Astrocyte of the cerebellum (primary cell): ENCODE measurements around the gene PUM2.

Experiments used
- DNase-seq: peaks from one replicate; pipeline ENCODE4 v3.0.0-alpha.2; 2011; ENCODE audit warnings: low read depth
- H3K4me3 ChIP-seq: 2 replicates; pipeline ENCODE4 v1.5.1; 2011; ENCODE audit warnings: mild to moderate bottlenecking, low read depth, low read length, moderate library complexity
- in situ Hi-C: cut with HindIII; loops from 2 replicates; pipeline ENCODE4 v1.10.0; 2017; ENCODE audit warnings: low sequenced_read_pairs
- TF ChIP-seq, protein P1 (sequence below): IDR thresholded peaks from 2 replicates; pipeline ENCODE4 v1.5.1; 2012; ENCODE audit warnings: low read length, low read depth, moderate library complexity, mild to moderate bottlenecking; ENCODE audit errors: missing control alignments

Gene PUM2

DNA sequence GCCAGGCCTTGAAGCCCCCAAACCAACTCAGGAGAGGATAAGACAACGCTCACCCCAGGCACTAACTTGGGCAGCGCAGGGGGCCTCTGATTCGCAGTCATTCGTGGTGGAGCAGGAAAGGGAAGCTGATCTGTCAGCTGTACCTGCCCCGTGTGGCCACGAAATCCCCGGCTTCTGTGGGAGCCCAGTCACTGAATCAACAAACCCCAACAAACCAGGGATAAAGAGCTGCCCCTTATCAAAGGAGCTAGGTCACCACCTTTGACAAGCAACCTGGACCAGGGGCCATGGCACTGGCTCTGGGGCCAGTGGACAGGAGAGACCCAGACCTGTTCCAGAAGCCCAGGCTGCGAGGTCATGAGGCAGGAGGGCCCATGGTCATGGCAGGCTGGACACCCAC, 140.2 kb downstream of the PUM2 start:
- DNase-seq: no peak
- in situ Hi-C loops: no loop called here
- TF ChIP-seq, protein P1, sequence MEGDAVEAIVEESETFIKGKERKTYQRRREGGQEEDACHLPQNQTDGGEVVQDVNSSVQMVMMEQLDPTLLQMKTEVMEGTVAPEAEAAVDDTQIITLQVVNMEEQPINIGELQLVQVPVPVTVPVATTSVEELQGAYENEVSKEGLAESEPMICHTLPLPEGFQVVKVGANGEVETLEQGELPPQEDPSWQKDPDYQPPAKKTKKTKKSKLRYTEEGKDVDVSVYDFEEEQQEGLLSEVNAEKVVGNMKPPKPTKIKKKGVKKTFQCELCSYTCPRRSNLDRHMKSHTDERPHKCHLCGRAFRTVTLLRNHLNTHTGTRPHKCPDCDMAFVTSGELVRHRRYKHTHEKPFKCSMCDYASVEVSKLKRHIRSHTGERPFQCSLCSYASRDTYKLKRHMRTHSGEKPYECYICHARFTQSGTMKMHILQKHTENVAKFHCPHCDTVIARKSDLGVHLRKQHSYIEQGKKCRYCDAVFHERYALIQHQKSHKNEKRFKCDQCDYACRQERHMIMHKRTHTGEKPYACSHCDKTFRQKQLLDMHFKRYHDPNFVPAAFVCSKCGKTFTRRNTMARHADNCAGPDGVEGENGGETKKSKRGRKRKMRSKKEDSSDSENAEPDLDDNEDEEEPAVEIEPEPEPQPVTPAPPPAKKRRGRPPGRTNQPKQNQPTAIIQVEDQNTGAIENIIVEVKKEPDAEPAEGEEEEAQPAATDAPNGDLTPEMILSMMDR: no peak
- H3K4me3 ChIP-seq: no peak overlapping the region

DNA sequence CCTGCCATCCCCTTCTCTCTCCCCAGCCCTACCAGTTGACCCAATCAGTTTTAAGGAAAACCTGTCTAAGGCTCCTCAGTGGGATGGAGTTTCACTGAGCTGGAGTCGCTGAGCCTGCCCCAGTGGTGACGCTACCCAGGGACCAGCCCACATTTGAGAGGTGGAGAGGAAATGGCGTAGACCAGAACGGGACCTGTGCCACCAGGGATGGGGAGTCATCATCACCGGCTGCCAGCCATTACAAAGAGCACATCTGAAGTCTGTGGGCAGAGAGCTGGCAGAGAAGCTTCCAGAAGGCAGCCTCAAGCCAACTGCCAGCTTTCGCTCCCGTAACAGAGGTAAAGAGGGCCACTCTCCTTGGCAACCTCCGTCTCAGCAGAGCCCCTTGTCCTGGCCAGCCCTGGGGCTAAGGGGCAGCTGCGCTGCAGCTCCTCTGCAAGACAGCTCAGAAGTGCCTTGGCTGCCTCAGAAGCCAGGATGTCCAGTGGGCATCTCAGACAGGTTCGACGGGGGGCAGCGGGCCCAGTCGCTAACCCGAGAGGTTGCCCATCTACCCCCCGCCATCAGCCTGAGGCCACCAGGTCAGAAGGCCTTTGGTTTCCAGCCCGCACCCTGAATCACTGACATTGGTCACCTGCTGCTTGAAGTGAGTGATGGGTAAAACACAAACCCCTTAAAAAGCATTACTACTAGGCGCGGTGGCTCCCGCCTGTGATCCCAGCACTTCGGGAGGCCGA, 141.1 kb downstream of the PUM2 start:
- TF ChIP-seq, protein P1: no peak
- no peak for DNase-seq
- in situ Hi-C loops: loop anchor here (5.0 kb wide), 1 partner anchor 42 kb away; no protein-coding TSS in a partner anchor
- H3K4me3 ChIP-seq: no peak overlapping the region

DNA sequence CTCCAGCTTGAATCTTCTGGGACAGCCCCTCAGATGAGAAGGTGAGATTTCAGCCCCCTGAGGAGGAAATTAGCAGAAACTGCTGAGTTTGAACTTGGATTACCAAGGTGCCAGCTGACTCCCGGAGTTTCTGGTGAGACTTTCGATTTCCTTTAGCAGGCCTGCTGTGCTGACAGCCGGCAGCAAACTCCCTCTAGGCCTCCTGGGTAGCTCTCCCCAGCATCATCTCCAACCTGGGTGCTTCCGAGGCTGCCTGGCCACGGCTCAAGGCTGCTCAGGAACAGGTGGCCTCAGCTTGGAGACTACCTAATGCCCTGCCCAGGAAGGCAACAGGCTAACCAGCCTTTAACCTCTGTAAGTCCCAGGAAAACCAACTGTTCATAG, 142.2 kb downstream of the PUM2 start:
- no peak for DNase-seq
- no peak overlapping the region for H3K4me3 ChIP-seq
- TF ChIP-seq, protein P1: no peak
- in situ Hi-C loops: loop anchor here (5.0 kb wide), 1 partner anchor 41 kb away; no protein-coding TSS in a partner anchor

DNA sequence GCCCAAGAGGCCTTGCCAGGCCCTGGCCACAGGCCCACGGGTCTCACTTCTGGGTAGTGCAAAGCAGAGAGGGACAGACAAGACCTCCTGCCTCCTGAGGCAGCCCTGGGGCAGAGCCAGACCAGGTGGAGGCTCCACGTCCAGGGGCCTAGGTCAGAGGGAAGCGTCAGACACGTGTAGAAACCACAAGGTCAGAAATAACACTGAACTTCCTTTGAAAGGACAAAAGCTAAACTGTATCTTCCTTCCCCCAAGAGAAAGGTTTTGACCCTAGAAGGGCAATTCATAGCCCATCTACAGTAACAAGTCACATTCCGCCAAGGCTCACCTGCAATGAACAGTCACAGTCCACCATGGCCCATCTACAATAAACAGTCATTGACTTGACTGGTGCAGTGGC, 143.6 kb downstream of the PUM2 start:
- no peak for DNase-seq

DNA sequence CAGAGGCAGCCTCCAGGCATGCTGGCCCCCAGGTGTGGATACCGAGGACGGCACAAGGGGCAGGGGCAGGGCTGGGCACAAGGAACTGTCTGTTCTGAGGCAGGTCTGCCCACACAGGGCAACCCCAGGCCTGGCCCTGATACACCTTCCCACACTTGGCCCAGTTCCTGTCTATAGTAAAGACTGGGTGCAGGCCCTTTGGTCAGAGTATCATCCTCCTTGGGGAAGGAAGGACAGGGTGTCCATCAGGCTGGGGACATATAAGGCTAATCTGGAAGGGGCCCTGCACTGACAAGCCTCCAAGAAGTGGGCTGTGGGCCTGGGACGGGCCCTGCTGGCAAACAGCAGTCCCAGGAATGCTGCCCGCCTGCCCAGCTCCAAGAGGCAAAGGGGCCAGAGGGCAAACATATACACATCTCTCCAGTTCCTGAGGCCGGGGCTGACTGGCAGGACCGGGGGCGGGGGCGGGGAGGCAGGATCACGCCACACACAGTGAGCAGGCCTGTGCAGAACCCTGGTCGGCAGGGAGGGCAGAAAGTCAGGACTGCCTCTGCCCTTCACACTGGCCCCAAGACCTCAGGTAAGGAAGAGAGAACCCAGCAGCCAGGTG, 144.6 kb downstream of the PUM2 start:
- in situ Hi-C loops: loop anchor here (5.0 kb wide), 1 partner anchor 39 kb away; no protein-coding TSS in a partner anchor
- no peak overlapping the region for H3K4me3 ChIP-seq
- no peak for DNase-seq
- TF ChIP-seq, protein P1: no peak

More for the DNA sequence above, 143.6 kb downstream of the PUM2 start:
- H3K4me3 ChIP-seq: no peak overlapping the region
- TF ChIP-seq, protein P1: no peak
- in situ Hi-C loops: loop anchor here (5.0 kb wide), 1 partner anchor 40 kb away; no protein-coding TSS in a partner anchor

DNA sequence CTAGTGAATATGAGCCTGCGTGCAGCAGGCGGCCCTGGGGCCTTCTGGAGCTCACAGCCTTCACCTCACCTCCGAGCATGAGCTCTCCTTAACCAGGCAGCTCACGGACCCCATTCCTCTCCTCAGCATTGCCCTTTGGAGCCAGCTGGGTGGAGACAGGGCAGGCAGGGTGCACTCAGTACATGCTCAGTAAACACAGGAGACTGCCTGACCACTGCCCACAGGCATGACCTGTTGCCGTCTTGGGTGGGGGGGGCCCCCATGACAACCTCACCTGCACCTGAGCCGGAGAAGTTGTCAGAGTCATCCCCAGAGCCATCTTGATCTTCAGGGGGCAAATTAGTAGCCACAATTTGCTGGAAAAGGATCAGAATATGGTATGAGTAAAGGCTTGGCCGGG, 145.6 kb downstream of the PUM2 start:
- no peak overlapping the region for H3K4me3 ChIP-seq
- TF ChIP-seq, protein P1: no peak
- DNase-seq: no peak
- in situ Hi-C loops: loop anchor here (5.0 kb wide), 1 partner anchor 38 kb away; no protein-coding TSS in a partner anchor
